GM04504 (cell line): Measurements from ENCODE around the gene DCAF15.

Experiments
- DNase-seq: peaks from one replicate; pipeline ENCODE4 v3.0.0-alpha.2; 2012; ENCODE audit warnings: low read depth

The DCAF15 gene

GRCh38 chr19:13931391-13932148, 20.7 kb upstream of the DCAF15 start:
- DNase-seq = no peak

- no peak for DNase-seq
Measured at GRCh38 chr19:13932149-13932637, 20.1 kb upstream of the DCAF15 start.

GRCh38 chr19:13932911-13933393, 19.4 kb upstream of the DCAF15 start:
- no peak for DNase-seq

GRCh38 chr19:13934785-13935109, 17.6 kb upstream of the DCAF15 start:
- no peak for DNase-seq

- DNase-seq = no peak
Measured at GRCh38 chr19:13935765-13936510, 16.4 kb upstream of the DCAF15 start.

- no peak for DNase-seq
Measured at GRCh38 chr19:13937479-13938300, 14.6 kb upstream of the DCAF15 start.

- DNase-seq = peak; percentile 68
Measured at GRCh38 chr19:13938301-13939064, 13.8 kb upstream of the DCAF15 start, which contains the start of gene PODNL1. TSS of gene PODNL1 (minus strand) at chr19:13938417. CDS start at chr19:13938181, 236 bp downstream.

GRCh38 chr19:13942023-13942684, 10.2 kb upstream of the DCAF15 start:
- DNase-seq = no peak

- no peak for DNase-seq
Measured at GRCh38 chr19:13946414-13946813, 5.9 kb upstream of the DCAF15 start.

GRCh38 chr19:13951043-13951442, 1.3 kb upstream of the DCAF15 start:
- DNase-seq = no peak

- no peak for DNase-seq
Measured at GRCh38 chr19:13951799-13952153, 533 bp upstream of the DCAF15 start.

- peak; percentile 52 for DNase-seq
Measured at GRCh38 chr19:13952931-13953531, 722 bp downstream of the DCAF15 start.

- no peak for DNase-seq
Measured at GRCh38 chr19:13954185-13954584, 1.9 kb downstream of the DCAF15 start.

- no peak for DNase-seq
Measured at GRCh38 chr19:13955662-13956364, 3.5 kb downstream of the DCAF15 start.

GRCh38 chr19:13956365-13956744, 4.0 kb downstream of the DCAF15 start:
- no peak for DNase-seq

- no peak for DNase-seq
Measured at GRCh38 chr19:13957051-13957450, 4.7 kb downstream of the DCAF15 start.

- no peak for DNase-seq
Measured at GRCh38 chr19:13958043-13958442, 5.7 kb downstream of the DCAF15 start.

GRCh38 chr19:13959141-13959961, 7.0 kb downstream of the DCAF15 start:
- no peak for DNase-seq
